OCI-LY3 (cell line): ENCODE results near the gene SV2B.

ENCODE experiments used
- H2AFZ ChIP-seq: fragments of 200-600, 300-600 bp; shearing (Covaris generic); 2 replicates; pipeline ENCODE4 v1.6.0; 2014; ENCODE audit warnings: antibody characterized with exemption, low read depth, low read length
- H3K27ac ChIP-seq: fragments of 200-600, 300-600 bp; sonication (generic); 2 replicates; pipeline ENCODE4 v1.5.1; 2014; ENCODE audit warnings: mild to moderate bottlenecking, low read length, moderate library complexity, mixed read lengths
- H3K27me3 ChIP-seq: fragments of 200-600, 300-600 bp; sonication (generic); 2 replicates; pipeline ENCODE4 v1.6.1; 2014; ENCODE audit warnings: low read depth, low read length, mixed read lengths
- H3K36me3 ChIP-seq: fragments of 200-600, 300-600 bp; sonication (generic); replicated peaks from 2 replicates; pipeline ENCODE3; 2014; ENCODE audit warnings: low read depth, low read length, mixed read lengths
- H3K4me1 ChIP-seq: fragments of 300-600, 200-600 bp; sonication (generic); 2 replicates; pipeline ENCODE4 v1.6.1; 2014; ENCODE audit warnings: low read length, mixed read lengths
- H3K4me2 ChIP-seq: fragments of 200-600, 300-600 bp; sonication (generic); 2 replicates; pipeline ENCODE4 v1.6.1; 2014; ENCODE audit warnings: low read length, mixed read lengths
- H3K4me3 ChIP-seq: fragments of 300-600, 200-600 bp; sonication (generic); 2 replicates; pipeline ENCODE4 v1.5.1; 2014; ENCODE audit warnings: antibody characterized with exemption, mild to moderate bottlenecking, low read length, moderate library complexity
- H3K79me2 ChIP-seq: fragments of 300-600, 200-600 bp; shearing (Covaris generic); 2 replicates; pipeline ENCODE4 v1.6.1; 2014; ENCODE audit warnings: mild to moderate bottlenecking, low read length, mixed read lengths
- H3K9ac ChIP-seq: fragments of 300-600, 200-600 bp; shearing (Covaris generic); 2 replicates; pipeline ENCODE4 v1.6.0; 2014; ENCODE audit warnings: mild to moderate bottlenecking, low read length, moderate library complexity
- H3K9me3 ChIP-seq: fragments of 200-600, 300-600 bp; shearing (Covaris generic); 2 replicates; pipeline ENCODE4 v1.6.1; 2014; ENCODE audit warnings: low read length, mixed read lengths; ENCODE audit not compliant: insufficient read depth
- H4K20me1 ChIP-seq: fragments of 200-600, 300-600 bp; sonication (generic); 2 replicates; pipeline ENCODE4 v1.6.1; 2016; ENCODE audit warnings: low read length, mixed read lengths; ENCODE audit not compliant: insufficient read depth
- EZH2phosphoT487 ChIP-seq: fragments of 200-600 bp; shearing (Covaris generic); IDR thresholded peaks from 2 replicates; pipeline ENCODE4 v1.6.1; 2018; ENCODE audit warnings: antibody characterized with exemption, mixed run types, low read depth
- TF ChIP-seq, protein P1 (sequence below): fragments of 200-600, 300-600 bp; sonication (generic); IDR thresholded peaks from 2 replicates; pipeline ENCODE4 v1.5.1; 2014; ENCODE audit warnings: antibody characterized with exemption, low read length, low read depth

SV2B gene, protein sequence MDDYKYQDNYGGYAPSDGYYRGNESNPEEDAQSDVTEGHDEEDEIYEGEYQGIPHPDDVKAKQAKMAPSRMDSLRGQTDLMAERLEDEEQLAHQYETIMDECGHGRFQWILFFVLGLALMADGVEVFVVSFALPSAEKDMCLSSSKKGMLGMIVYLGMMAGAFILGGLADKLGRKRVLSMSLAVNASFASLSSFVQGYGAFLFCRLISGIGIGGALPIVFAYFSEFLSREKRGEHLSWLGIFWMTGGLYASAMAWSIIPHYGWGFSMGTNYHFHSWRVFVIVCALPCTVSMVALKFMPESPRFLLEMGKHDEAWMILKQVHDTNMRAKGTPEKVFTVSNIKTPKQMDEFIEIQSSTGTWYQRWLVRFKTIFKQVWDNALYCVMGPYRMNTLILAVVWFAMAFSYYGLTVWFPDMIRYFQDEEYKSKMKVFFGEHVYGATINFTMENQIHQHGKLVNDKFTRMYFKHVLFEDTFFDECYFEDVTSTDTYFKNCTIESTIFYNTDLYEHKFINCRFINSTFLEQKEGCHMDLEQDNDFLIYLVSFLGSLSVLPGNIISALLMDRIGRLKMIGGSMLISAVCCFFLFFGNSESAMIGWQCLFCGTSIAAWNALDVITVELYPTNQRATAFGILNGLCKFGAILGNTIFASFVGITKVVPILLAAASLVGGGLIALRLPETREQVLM

DNA sequence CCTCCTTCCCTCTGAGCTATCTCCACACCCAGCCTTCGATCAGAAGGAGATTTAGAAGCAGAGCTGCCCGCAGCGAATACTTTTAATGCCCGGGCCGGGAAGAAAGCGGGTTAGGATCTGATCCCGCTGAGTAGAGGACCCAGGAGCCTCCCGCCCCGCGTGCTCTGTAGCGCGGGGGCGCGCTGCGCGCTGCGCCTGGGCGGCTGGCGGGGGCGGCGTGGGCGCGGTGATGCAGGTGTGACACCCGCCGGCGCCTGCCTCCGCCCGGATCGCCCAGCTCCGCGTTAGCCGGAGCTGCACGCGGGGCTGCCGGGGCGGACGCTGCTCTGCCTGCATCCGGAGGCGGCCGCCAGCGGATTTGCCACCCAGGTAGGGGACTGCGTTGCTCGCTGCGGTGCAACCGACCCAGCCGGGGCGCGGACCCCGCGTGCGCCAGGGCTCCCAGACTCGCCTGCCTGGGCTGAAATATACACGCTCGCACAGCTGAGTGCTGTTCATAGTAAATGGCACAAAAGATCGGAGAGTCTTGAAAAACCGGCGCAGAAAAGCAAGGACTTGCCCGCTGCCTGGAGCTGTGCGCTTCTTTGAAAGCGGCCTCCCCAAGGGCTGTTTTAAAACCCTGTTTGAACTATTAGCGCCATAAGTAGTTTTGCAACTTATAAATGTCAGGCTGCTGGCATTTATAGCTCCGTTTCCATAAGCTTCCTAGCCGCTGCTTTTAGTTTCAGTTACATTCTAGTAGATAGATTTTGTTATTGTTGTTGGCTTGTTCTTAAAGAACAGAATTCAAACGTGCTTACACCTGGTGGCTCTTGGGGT lies at the start of gene SV2B:
Gene SV2B, plus strand, starts transcription at position 263 of the 819 bp plus-strand sequence. CDS start 126,007 bp downstream, outside the sequence.
- Histone ChIP-seq H3K27ac (no peak within 1 kb of the TSS), H3K36me3 (no peaks in the 10 kb centered on the region), H3K9ac (no peak within 1 kb of the TSS), H3K9me3 (no peaks in the 10 kb centered on the region), H3K4me3 (no peak within 1 kb of the TSS), H3K4me1 (no peaks in the 10 kb centered on the region), H3K4me2 (no peak within 1 kb of the TSS), H3K79me2 (no peaks in the 10 kb centered on the region), H4K20me1 (no peaks in the 10 kb centered on the region), H2AFZ (no peak within 1 kb of the TSS), H3K27me3 (peaks cover 46% of the 10 kb centered on the region)
- no peak for TF ChIP-seq EZH2phosphoT487
- TF ChIP-seq, protein P1, sequence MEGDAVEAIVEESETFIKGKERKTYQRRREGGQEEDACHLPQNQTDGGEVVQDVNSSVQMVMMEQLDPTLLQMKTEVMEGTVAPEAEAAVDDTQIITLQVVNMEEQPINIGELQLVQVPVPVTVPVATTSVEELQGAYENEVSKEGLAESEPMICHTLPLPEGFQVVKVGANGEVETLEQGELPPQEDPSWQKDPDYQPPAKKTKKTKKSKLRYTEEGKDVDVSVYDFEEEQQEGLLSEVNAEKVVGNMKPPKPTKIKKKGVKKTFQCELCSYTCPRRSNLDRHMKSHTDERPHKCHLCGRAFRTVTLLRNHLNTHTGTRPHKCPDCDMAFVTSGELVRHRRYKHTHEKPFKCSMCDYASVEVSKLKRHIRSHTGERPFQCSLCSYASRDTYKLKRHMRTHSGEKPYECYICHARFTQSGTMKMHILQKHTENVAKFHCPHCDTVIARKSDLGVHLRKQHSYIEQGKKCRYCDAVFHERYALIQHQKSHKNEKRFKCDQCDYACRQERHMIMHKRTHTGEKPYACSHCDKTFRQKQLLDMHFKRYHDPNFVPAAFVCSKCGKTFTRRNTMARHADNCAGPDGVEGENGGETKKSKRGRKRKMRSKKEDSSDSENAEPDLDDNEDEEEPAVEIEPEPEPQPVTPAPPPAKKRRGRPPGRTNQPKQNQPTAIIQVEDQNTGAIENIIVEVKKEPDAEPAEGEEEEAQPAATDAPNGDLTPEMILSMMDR = no peak

DNA sequence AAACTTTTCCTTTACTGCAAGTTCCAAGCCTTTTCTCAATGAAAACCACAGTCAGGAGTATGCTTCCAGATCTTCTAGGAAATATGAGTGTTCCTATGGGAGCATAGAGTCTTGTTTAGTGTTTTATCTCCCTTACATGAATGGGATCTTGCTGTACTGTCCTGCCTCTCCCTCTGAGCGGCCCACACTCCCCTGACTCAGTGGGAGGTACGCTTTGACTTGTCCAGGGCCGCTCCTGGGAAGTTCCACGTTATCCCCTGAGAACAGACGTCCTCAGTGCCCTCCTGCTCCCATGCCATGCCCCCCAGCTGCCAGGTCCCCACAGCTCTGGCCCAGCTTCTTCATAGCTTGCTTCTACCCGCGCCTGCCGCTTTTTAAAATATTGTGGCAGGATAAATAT lies 48.8 kb upstream of the SV2B start:
- no peaks in the 10 kb centered on the region for H3K79me2 ChIP-seq
- TF ChIP-seq, protein P1 = no peak
- no peak for TF ChIP-seq EZH2phosphoT487
- H3K4me1 ChIP-seq = peaks cover 10% of the 10 kb centered on the region
- no peaks in the 10 kb centered on the region for H4K20me1 ChIP-seq
- no peaks in the 10 kb centered on the region for H3K36me3 ChIP-seq
- no peak overlapping the region for H3K27ac ChIP-seq
- H3K4me3 ChIP-seq = no peak overlapping the region
- no peaks in the 10 kb centered on the region for H3K9me3 ChIP-seq
- H3K27me3 ChIP-seq = peaks cover 28% of the 10 kb centered on the region
- H3K9ac ChIP-seq = no peak overlapping the region
- no peak overlapping the region for H2AFZ ChIP-seq
- H3K4me2 ChIP-seq = no peak overlapping the region

DNA sequence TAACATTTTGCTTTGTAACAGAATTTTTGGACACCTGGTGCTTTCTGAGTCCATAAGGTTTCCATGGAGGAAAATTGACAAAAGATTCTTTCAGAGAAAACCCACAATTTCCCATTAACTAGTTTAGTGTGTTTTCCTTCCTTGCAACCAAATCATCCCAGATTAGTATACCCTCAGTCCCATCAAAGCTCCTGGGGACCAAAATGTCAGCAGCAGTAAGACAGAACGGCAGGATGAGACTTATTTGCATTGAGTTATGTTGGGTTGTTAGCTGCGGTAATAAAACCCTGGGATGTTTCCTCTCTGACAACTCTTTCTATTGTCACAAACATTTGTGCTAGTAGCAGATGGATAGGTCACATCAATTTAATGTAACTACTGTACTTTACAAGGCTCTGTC lies 45.2 kb upstream of the SV2B start:
- Histone ChIP-seq H3K27ac (no peak overlapping the region), H3K9me3 (no peaks in the 10 kb centered on the region), H2AFZ (no peak overlapping the region), H3K79me2 (no peaks in the 10 kb centered on the region), H3K9ac (no peak overlapping the region), H3K4me3 (no peak overlapping the region), H3K27me3 (peaks cover 47% of the 10 kb centered on the region), H3K36me3 (no peaks in the 10 kb centered on the region), H3K4me2 (no peak overlapping the region), H4K20me1 (no peaks in the 10 kb centered on the region), H3K4me1 (no peaks in the 10 kb centered on the region)
- TF ChIP-seq, protein P1 = no peak
- TF ChIP-seq EZH2phosphoT487 = no peak
